Measurements from ENCODE around the gene GRN. TPM values are rescaled to one million over a fixed set of nuclear protein-coding genes. Genes with fewer than 3 reads are reported as not detected.
A peak's percentile ranks its signal among the peaks of the same experiment; 100 is the strongest.

GRN gene
- total and polyA plus RNA-seq, 4 experiments from 2014 or later, result 45.9 to 69.2 (median 49.8) TPM

DNA sequence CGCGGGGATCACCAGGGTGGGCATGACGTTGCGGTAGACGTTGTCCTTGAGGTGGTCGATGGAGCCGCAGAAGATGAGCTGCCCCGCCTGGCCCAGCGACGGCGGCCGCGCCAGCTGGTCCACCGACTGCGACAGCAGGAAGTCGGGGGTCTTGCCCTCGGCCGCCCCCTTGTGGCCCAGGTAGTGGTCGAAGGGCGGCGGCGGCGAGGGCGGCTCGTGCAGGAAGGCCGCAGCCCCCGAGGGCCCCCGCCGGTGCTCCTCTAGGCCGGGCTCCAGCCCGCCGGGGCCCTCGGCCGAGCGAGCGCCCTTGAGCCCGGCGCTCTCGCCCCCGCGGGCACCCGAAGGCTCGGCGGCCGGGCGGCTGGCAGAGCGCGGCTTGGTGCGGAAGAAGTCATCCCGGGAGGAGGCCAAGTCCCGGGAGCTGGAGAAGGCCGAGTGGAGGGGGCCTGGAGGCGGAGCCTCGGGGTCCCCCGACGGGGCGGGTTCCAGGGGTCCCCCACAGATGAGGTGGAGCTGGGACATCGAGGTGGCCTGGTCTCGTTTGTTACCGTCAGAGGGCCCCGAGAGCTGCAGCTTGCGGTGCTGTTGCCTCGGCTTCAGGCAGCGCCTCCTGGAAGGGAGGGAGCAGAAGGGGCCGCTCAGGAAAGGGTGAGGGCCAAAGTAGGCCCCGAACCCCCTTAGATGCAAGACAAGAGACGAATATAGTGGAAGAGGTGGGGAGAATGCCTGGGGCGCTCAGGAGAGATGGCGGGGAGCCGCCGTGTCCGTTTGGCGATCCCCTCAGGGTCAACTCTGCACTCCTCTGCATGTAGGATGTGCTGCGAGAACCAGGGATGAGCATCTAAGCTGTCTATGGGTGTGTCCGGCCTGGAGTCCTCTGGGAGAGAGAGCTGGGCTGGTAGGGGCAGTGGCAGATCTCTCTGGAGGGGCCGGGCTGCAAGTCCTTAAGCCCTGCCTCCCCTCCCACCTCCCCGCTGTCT, 9.8 kb downstream of the GRN start:
- Mint-ChIP-seq H3K36me3 (peaks cover 0 to 3% of the 10 kb centered on the region in 2 donors), H3K27me3 (no peaks in the 10 kb centered on the region), H3K4me1 (peaks cover 6 to 10% (median 8%) of the 10 kb centered on the region in 4 donors), H3K4me3 (peak overlapping the region; percentile 35 to 79 (median 60)), H3K9me3 (no peaks in the 10 kb centered on the region), H3K27ac (peak overlapping the region in 2 of 7 donors; percentile 19 to 63)
- Histone ChIP-seq H3K27ac (ENCODE audit: low read depth, low read length) (no peak overlapping the region), H3K4me3 (ENCODE audit: low read length in 2 of 2) (no peak overlapping the region), H3K27me3 (ENCODE audit: insufficient read depth, low read length) (no peaks in the 10 kb centered on the region), H3K36me3 (ENCODE audit: insufficient read depth, low read length) (no peaks in the 10 kb centered on the region), H3K9me3 (ENCODE audit: control insufficient read depth in 1 of 2, low read length in 2 of 2) (no peaks in the 10 kb centered on the region), H3K4me1 (ENCODE audit: insufficient read depth, low read length) (no peaks in the 10 kb centered on the region)
- CTCF ChIA-PET (ENCODE audit: partially characterized antibody), result interaction anchor here (0.5 to 4.9 kb wide), 10 partner anchors 8 to 708 kb away, joined by 3 to 26 read pairs (median 4); partner anchors contain the start of genes FAM171A2 and GRN
- peak in 4 of 5 donors; percentile 46 to 52 (median 48) for DNase-seq
- POLR2A ChIA-PET (ENCODE audit: partially characterized antibody), result interaction anchor here (1.2 to 2.4 kb wide), 7 partner anchors 8 to 288 kb away, joined by 3 to 12 read pairs (median 10); partner anchors contain the start of genes ATXN7L3, FAM171A2, GRN and LSM12
- intact Hi-C loops (cut with micrococcal nuclease), result no loop called here

DNA sequence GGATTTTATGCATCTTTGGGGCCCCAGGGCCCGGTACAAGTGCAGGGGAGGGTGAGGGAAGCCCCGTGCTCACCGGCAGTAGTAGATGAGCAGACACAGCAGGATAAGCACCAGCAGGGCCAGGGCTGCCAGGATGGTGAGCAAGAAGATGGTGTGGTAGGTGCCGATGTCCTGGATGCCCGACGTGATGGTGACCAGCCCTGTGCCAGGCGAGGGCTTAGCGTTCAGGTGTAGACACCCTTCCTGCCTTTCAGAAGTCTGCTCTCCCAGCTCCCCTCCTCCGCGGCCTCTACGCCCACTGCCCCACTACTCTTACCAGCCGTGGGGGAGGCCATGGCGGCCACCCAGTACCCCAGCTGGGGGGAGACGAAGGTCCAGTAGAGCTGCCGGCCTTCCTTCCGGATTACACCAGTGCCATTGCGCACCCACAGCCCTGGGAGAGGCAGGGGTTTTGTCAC, 10.6 kb downstream of the GRN start:
- H3K36me3 Mint-ChIP-seq, result peaks cover 0 to 3% of the 10 kb centered on the region in 2 donors
- POLR2A ChIA-PET (ENCODE audit: partially characterized antibody), result interaction anchor here (1.8 kb wide), 1 partner anchor 7 kb away, joined by 11 read pairs; the partner anchor contains the start of gene FAM171A2
- H3K27ac Mint-ChIP-seq, result peak overlapping the region in 2 of 7 donors; percentile 19 to 63
- intact Hi-C loops (cut with micrococcal nuclease), result no loop called here
- DNase-seq, result no peak
- no peaks in the 10 kb centered on the region for H3K9me3 Mint-ChIP-seq
- no peak overlapping the region for H3K4me3 ChIP-seq (ENCODE audit: low read length in 2 of 2)
- H3K4me1 Mint-ChIP-seq, result peaks cover 5 to 8% (median 7%) of the 10 kb centered on the region in 4 donors
- H3K4me3 Mint-ChIP-seq, result peak overlapping the region in 2 of 8 donors; percentile 2 to 46
- CTCF ChIA-PET (ENCODE audit: partially characterized antibody), result interaction anchor here (0.5 to 1.4 kb wide), 2 partner anchors 12 to 708 kb away, joined by 3 to 4 read pairs; no protein-coding TSS in a partner anchor
- H3K4me1 ChIP-seq (ENCODE audit: insufficient read depth, low read length), result no peaks in the 10 kb centered on the region
- no peak overlapping the region for H3K27ac ChIP-seq (ENCODE audit: low read depth, low read length)
- H3K9me3 ChIP-seq (ENCODE audit: control insufficient read depth in 1 of 2, low read length in 2 of 2), result no peaks in the 10 kb centered on the region
- H3K36me3 ChIP-seq (ENCODE audit: insufficient read depth, low read length), result no peaks in the 10 kb centered on the region
- no peaks in the 10 kb centered on the region for H3K27me3 ChIP-seq (ENCODE audit: insufficient read depth, low read length)
- H3K27me3 Mint-ChIP-seq, result peaks cover 0 to 2% of the 10 kb centered on the region in 2 donors

- Mint-ChIP-seq H3K4me1 (peaks cover 5 to 8% (median 5%) of the 10 kb centered on the region in 4 donors), H3K36me3 (peaks cover 0 to 3% of the 10 kb centered on the region in 2 donors), H3K27ac (no peak overlapping the region), H3K4me3 (no peak overlapping the region), H3K27me3 (peaks cover 0 to 2% of the 10 kb centered on the region in 2 donors), H3K9me3 (no peaks in the 10 kb centered on the region)
- H3K9me3 ChIP-seq (ENCODE audit: control insufficient read depth in 1 of 2, low read length in 2 of 2), result no peaks in the 10 kb centered on the region
- CTCF ChIA-PET (ENCODE audit: partially characterized antibody), result no interaction called here
- H3K4me3 ChIP-seq (ENCODE audit: low read length in 2 of 2), result no peak overlapping the region
- H3K36me3 ChIP-seq (ENCODE audit: insufficient read depth, low read length), result no peaks in the 10 kb centered on the region
- intact Hi-C loops (cut with micrococcal nuclease), result no loop called here
- no peak for DNase-seq
- H3K4me1 ChIP-seq (ENCODE audit: insufficient read depth, low read length), result no peaks in the 10 kb centered on the region
- POLR2A ChIA-PET (ENCODE audit: partially characterized antibody), result no interaction called here
- no peak overlapping the region for H3K27ac ChIP-seq (ENCODE audit: low read depth, low read length)
- no peaks in the 10 kb centered on the region for H3K27me3 ChIP-seq (ENCODE audit: insufficient read depth, low read length)
Measured at GRCh38 chr17:44356241-44356640, 11.1 kb downstream of the GRN start.

DNA sequence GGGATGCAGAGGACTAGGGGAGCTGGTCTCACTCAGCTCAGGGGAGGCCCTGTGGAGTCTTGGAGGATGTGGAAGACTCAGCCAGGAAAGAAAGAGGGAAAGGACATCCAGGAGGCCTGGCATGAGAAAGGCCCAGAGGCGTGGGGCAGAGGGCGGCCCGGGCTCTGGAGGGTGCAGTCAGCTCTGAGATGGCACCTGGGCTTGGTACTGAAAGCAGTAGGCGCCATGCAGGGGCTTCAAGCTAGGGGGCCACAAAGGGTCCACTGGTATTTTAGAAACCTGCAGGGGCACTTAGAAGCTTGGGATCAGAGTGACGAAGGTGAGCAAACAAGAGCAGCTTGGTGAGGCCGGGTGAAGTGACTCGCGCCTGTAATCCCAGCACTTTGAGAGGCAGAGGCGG, 13.0 kb downstream of the GRN start:
- intact Hi-C loops (cut with micrococcal nuclease), result no loop called here
- CTCF ChIA-PET (ENCODE audit: partially characterized antibody), result interaction anchor here (0.5 to 1.9 kb wide), 7 partner anchors 8 to 1863 kb away, joined by 3 to 9 read pairs (median 5); partner anchors contain the start of gene GRN
- Mint-ChIP-seq H3K9me3 (no peaks in the 10 kb centered on the region), H3K27ac (no peak overlapping the region), H3K27me3 (peaks cover 0 to 2% of the 10 kb centered on the region in 2 donors), H3K4me3 (no peak overlapping the region), H3K4me1 (peaks cover 2 to 8% (median 3%) of the 10 kb centered on the region in 4 donors), H3K36me3 (no peaks in the 10 kb centered on the region)
- Histone ChIP-seq H3K9me3 (ENCODE audit: control insufficient read depth in 1 of 2, low read length in 2 of 2) (no peaks in the 10 kb centered on the region), H3K4me1 (ENCODE audit: insufficient read depth, low read length) (no peaks in the 10 kb centered on the region), H3K27ac (ENCODE audit: low read depth, low read length) (no peak overlapping the region), H3K4me3 (ENCODE audit: low read length in 2 of 2) (no peak overlapping the region), H3K36me3 (ENCODE audit: insufficient read depth, low read length) (no peaks in the 10 kb centered on the region), H3K27me3 (ENCODE audit: insufficient read depth, low read length) (peaks cover 3% of the 10 kb centered on the region)
- POLR2A ChIA-PET (ENCODE audit: partially characterized antibody), result interaction anchor here (0.9 kb wide), 1 partner anchor 12 kb away, joined by 3 read pairs; no protein-coding TSS in a partner anchor
- no peak for DNase-seq

- H3K4me1 Mint-ChIP-seq, result peaks cover 0 to 8% (median 3%) of the 10 kb centered on the region in 4 donors
- ChIA-PET POLR2A (ENCODE audit: partially characterized antibody) (no interaction called here), CTCF (ENCODE audit: partially characterized antibody) (interaction anchor here (1.8 to 1.9 kb wide), 3 partner anchors 8 to 18 kb away, joined by 6 to 9 read pairs (median 8); partner anchors contain the start of gene GRN)
- Histone ChIP-seq H3K4me3 (ENCODE audit: low read length in 2 of 2) (no peak overlapping the region), H3K9me3 (ENCODE audit: control insufficient read depth in 1 of 2, low read length in 2 of 2) (no peaks in the 10 kb centered on the region), H3K27me3 (ENCODE audit: insufficient read depth, low read length) (peaks cover 3% of the 10 kb centered on the region), H3K36me3 (ENCODE audit: insufficient read depth, low read length) (no peaks in the 10 kb centered on the region), H3K4me1 (ENCODE audit: insufficient read depth, low read length) (no peaks in the 10 kb centered on the region), H3K27ac (ENCODE audit: low read depth, low read length) (no peak overlapping the region)
- no peak overlapping the region for H3K4me3 Mint-ChIP-seq
- H3K27ac Mint-ChIP-seq, result peak overlapping the region in 2 of 7 donors; percentile 23 to 66
- H3K36me3 Mint-ChIP-seq, result no peaks in the 10 kb centered on the region
- no peak for DNase-seq
- no peaks in the 10 kb centered on the region for H3K9me3 Mint-ChIP-seq
- H3K27me3 Mint-ChIP-seq, result peaks cover 0 to 4% of the 10 kb centered on the region in 2 donors
- intact Hi-C loops (cut with micrococcal nuclease), result no loop called here
Measured at GRCh38 chr17:44359006-44359405, 13.9 kb downstream of the GRN start.

GRCh38 chr17:44359458-44360143, 14.5 kb downstream of the GRN start:
- Histone ChIP-seq H3K9me3 (ENCODE audit: control insufficient read depth in 1 of 2, low read length in 2 of 2) (no peaks in the 10 kb centered on the region), H3K27ac (ENCODE audit: low read depth, low read length) (no peak overlapping the region), H3K27me3 (ENCODE audit: insufficient read depth, low read length) (peaks cover 3% of the 10 kb centered on the region), H3K36me3 (ENCODE audit: insufficient read depth, low read length) (no peaks in the 10 kb centered on the region), H3K4me1 (ENCODE audit: insufficient read depth, low read length) (no peaks in the 10 kb centered on the region), H3K4me3 (ENCODE audit: low read length in 2 of 2) (no peak overlapping the region)
- no peaks in the 10 kb centered on the region for H3K9me3 Mint-ChIP-seq
- intact Hi-C loops (cut with micrococcal nuclease), result no loop called here
- peak overlapping the region in 2 of 7 donors; percentile 23 to 69 for H3K27ac Mint-ChIP-seq
- ChIA-PET CTCF (ENCODE audit: partially characterized antibody) (interaction anchor here (1.0 to 2.2 kb wide), 6 partner anchors 9 to 29 kb away, joined by 3 to 9 read pairs (median 6); partner anchors contain the start of gene GRN), POLR2A (ENCODE audit: partially characterized antibody) (no interaction called here)
- peaks cover 0 to 8% (median 3%) of the 10 kb centered on the region in 4 donors for H3K4me1 Mint-ChIP-seq
- peaks cover 0 to 4% of the 10 kb centered on the region in 2 donors for H3K27me3 Mint-ChIP-seq
- no peaks in the 10 kb centered on the region for H3K36me3 Mint-ChIP-seq
- H3K4me3 Mint-ChIP-seq, result no peak overlapping the region
- no peak for DNase-seq

Data from CD4-positive, alpha-beta memory T cell (primary cell).